SK-N-MC (cell line): ENCODE results near the gene LTBP2.

Source experiments
- EZH2 ChIP-seq: fragments of 200-600 bp; sonication (generic); IDR thresholded peaks from one replicate; pipeline ENCODE4 v1.6.1; 2017; ENCODE audit warnings: antibody characterized with exemption
- POLR2AphosphoS5 ChIP-seq: IDR thresholded peaks from 2 replicates; pipeline ENCODE4 v1.6.1; 2012; ENCODE audit warnings: mild to moderate bottlenecking, low read depth, low read length, borderline replicate concordance

DNA sequence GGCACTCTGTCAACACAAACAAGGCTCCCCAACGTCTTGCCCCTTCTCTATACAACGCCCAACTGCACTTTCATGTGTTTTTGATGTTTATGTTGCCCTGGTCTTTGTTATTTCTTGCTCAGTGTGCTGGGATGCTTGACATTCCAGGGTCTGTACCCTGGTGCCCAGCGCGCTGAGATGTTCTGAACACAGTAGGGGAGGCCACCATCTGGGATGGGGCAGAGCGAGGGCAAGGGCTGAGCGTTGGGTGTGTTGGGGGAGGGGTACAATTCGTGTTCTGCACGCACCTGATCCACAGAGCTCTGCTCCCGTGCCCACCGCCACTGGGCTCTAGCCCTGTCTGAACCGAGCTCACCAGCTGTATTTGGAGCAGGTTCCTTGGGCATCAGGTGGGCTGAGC is 65.6 kb downstream of the LTBP2 start:
- TF ChIP-seq EZH2 (no peak), POLR2AphosphoS5 (no peak)
